ENCODE measurements around the gene NRK. TPM values are rescaled to one million over a fixed set of nuclear protein-coding genes. Genes with fewer than 3 reads are reported as not detected.

The NRK gene
- total and polyA plus RNA-seq, 9 of the 15 experiments (the other 6 are each of a cell fraction or from before 2014, with no cell fraction given): 0.07 TPM; not detected in 8

GRCh38 chrX:105829011-105829410 is 6.7 kb downstream of the NRK start:
- ATAC-seq: no peak
- Histone ChIP-seq H3K4me1 (replicated peaks in 1 of 2; ENCODE audit: control insufficient read depth in 2 of 2, insufficient read depth in 2 of 2, low read length in 2 of 2) (no peaks in the 10 kb centered on the region), H3K4me3 (no peak overlapping the region), H3K9me3 (replicated peaks; ENCODE audit: control insufficient read depth, insufficient read depth, low read depth, low read length) (no peaks in the 10 kb centered on the region), H3K79me2 (ENCODE audit: control insufficient read depth, insufficient read depth, low read length) (no peaks in the 10 kb centered on the region), H2AFZ (ENCODE audit: low read depth, low read length) (no peak overlapping the region), H3K36me3 (ENCODE audit: control insufficient read depth, insufficient read depth, low read length) (no peaks in the 10 kb centered on the region), H3K4me2 (ENCODE audit: insufficient read depth, low read length) (no peak overlapping the region), H3K27ac (ENCODE audit: extremely low read depth, low read depth, low read length) (no peak overlapping the region), H4K20me1 (replicated peaks; ENCODE audit: control insufficient read depth, insufficient read depth, low read length) (no peaks in the 10 kb centered on the region), H3K9ac (ENCODE audit: insufficient read depth in 1 of 2, low read depth in 2 of 2, low read length in 2 of 2) (no peak overlapping the region), H3K9me1 (ENCODE audit: control insufficient read depth, insufficient read depth, low read length) (no peaks in the 10 kb centered on the region), H3K27me3 (ENCODE audit: control insufficient read depth in 2 of 2, insufficient read depth in 2 of 2, low read length in 2 of 2) (no peaks in the 10 kb centered on the region)
- no peak for FAIRE-seq
- in situ Hi-C loops (cut with MboI): no loop called here
- CTCF ChIA-PET (ENCODE audit: low intra/inter-chr PET ratio): no interaction called here
- intact Hi-C loops (cut with micrococcal nuclease): no loop called here
- 0% methylated on average over 1 of the region's 1 CpG for WGBS (ENCODE audit: insufficient coverage, low coverage, missing lambda C conversion rate)
- DNase-seq (ENCODE audit: extremely low read depth in 1 of 4, low spot score in 3 of 4): no peak
- no TSS peak for BruUV-seq (replicated peaks)
- POLR2A ChIA-PET: no interaction called here
- TF ChIP-seq CCNT2 (IDR thresholded peaks at IDR 0.05; ENCODE audit: borderline replicate concordance, extremely low read depth, insufficient read length, low read depth, low read length) (no peak), HDGF (IDR thresholded peaks at IDR 0.05) (no peak), DIDO1 (tag; IDR thresholded peaks at IDR 0.05; ENCODE audit: low read depth) (no peak), MNT (conservative IDR thresholded peaks at IDR 0.05) (no peak), NONO (IDR thresholded peaks at IDR 0.05; ENCODE audit: low read depth in 2 of 2, low read length in 1 of 2) (no peak), NFIX (CRISPR knock-in tag; IDR thresholded peaks at IDR 0.05; ENCODE audit: low read depth) (no peak), SOX6 (IDR thresholded peaks at IDR 0.05) (no peak), NCOR1 (IDR thresholded peaks at IDR 0.05) (no peak), FOXA3 (CRISPR knock-in tag; conservative IDR thresholded peaks at IDR 0.05 in 1 of 2, IDR thresholded peaks at IDR 0.05 in 1 of 2) (no peak), NR1H2 (CRISPR knock-in tag; IDR thresholded peaks at IDR 0.05) (no peak), ZNF780A (CRISPR knock-in tag; IDR thresholded peaks at IDR 0.05) (no peak)
- TF ChIP-seq, protein P1, sequence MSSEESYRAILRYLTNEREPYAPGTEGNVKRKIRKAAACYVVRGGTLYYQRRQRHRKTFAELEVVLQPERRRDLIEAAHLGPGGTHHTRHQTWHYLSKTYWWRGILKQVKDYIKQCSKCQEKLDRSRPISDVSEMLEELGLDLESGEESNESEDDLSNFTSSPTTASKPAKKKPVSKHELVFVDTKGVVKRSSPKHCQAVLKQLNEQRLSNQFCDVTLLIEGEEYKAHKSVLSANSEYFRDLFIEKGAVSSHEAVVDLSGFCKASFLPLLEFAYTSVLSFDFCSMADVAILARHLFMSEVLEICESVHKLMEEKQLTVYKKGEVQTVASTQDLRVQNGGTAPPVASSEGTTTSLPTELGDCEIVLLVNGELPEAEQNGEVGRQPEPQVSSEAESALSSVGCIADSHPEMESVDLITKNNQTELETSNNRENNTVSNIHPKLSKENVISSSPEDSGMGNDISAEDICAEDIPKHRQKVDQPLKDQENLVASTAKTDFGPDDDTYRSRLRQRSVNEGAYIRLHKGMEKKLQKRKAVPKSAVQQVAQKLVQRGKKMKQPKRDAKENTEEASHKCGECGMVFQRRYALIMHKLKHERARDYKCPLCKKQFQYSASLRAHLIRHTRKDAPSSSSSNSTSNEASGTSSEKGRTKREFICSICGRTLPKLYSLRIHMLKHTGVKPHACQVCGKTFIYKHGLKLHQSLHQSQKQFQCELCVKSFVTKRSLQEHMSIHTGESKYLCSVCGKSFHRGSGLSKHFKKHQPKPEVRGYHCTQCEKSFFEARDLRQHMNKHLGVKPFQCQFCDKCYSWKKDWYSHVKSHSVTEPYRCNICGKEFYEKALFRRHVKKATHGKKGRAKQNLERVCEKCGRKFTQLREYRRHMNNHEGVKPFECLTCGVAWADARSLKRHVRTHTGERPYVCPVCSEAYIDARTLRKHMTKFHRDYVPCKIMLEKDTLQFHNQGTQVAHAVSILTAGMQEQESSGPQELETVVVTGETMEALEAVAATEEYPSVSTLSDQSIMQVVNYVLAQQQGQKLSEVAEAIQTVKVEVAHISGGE (CRISPR knock-in tag; IDR thresholded peaks at IDR 0.05): no peak
- TF ChIP-seq, protein P2, sequence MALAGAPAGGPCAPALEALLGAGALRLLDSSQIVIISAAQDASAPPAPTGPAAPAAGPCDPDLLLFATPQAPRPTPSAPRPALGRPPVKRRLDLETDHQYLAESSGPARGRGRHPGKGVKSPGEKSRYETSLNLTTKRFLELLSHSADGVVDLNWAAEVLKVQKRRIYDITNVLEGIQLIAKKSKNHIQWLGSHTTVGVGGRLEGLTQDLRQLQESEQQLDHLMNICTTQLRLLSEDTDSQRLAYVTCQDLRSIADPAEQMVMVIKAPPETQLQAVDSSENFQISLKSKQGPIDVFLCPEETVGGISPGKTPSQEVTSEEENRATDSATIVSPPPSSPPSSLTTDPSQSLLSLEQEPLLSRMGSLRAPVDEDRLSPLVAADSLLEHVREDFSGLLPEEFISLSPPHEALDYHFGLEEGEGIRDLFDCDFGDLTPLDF (CRISPR knock-in tag; IDR thresholded peaks at IDR 0.05): no peak
- TF ChIP-seq, protein P3, sequence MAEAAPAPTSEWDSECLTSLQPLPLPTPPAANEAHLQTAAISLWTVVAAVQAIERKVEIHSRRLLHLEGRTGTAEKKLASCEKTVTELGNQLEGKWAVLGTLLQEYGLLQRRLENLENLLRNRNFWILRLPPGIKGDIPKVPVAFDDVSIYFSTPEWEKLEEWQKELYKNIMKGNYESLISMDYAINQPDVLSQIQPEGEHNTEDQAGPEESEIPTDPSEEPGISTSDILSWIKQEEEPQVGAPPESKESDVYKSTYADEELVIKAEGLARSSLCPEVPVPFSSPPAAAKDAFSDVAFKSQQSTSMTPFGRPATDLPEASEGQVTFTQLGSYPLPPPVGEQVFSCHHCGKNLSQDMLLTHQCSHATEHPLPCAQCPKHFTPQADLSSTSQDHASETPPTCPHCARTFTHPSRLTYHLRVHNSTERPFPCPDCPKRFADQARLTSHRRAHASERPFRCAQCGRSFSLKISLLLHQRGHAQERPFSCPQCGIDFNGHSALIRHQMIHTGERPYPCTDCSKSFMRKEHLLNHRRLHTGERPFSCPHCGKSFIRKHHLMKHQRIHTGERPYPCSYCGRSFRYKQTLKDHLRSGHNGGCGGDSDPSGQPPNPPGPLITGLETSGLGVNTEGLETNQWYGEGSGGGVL (CRISPR knock-in tag; IDR thresholded peaks at IDR 0.05): no peak

Data from K562 (cell line).